ENCODE measurements around the gene HDLBP. TPM values are rescaled to one million over a fixed set of nuclear protein-coding genes. Genes with fewer than 3 reads are reported as not detected.

HDLBP gene
- total and polyA plus RNA-seq, 2 of the 4 experiments (the other 2 are of a cell fraction) = 648 to 1,165 TPM

DNA sequence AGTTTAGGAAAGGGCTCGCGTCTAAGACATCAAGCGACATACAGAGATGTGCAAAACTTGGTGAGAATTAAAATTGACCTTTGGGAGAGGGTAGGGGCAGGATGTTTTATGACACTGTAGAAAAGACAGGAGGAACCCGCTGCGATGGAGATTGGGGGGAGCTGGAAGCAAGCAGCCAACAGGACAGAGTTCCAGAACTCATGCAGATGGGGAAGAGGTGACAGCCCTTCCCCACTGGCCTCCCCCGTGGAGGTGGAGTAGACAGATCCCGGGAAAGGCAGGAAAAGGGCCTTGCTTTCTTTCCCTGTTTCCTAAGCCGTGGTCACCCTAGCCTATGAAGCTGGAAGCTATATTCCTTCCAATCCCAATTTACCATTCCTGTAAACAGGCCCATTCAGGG lies 87.9 kb downstream of the HDLBP start:
- no peak overlapping the region for H4K91ac ChIP-seq (ENCODE audit: insufficient read depth, low read depth, low read length)
- H2AK9ac ChIP-seq (replicated peaks; ENCODE audit: low read depth, low read length, poor library complexity) = no peak overlapping the region
- H3K18ac ChIP-seq (ENCODE audit: low read depth, low read length) = no peak overlapping the region
- peaks cover 92% of the 10 kb centered on the region for H4K20me1 ChIP-seq (ENCODE audit: insufficient read depth, low read length)
- H3K14ac ChIP-seq (replicated peaks; ENCODE audit: low read depth, low read length) = no peak overlapping the region
- no peaks in the 10 kb centered on the region for H3K27me3 ChIP-seq (ENCODE audit: control insufficient read depth, insufficient read depth, low read length)
- dilution Hi-C loops (cut with HindIII; ENCODE audit: low sequenced_read_pairs, unreplicated experiment) (no loop called here), in situ Hi-C loops (cut with MboI; ENCODE audit: low sequenced_read_pairs) (no loop called here), intact Hi-C loops (cut with micrococcal nuclease) (no loop called here)
- H2BK20ac ChIP-seq (ENCODE audit: low read depth, low read length) = no peak overlapping the region
- H2AK5ac ChIP-seq (ENCODE audit: low read depth, low read length) = no peak overlapping the region
- POLR2A ChIA-PET (ENCODE audit: unreplicated experiment) = no interaction called here
- peaks cover 3% of the 10 kb centered on the region; the same call in 1 of the 2 replicates for H3K9me1 ChIP-seq (ENCODE audit: insufficient read depth, low read length)
- H3K36me3 ChIP-seq (ENCODE audit: control insufficient read depth, insufficient read depth, low read length) = peaks cover 64% of the 10 kb centered on the region
- no peaks in the 10 kb centered on the region for H3K9me3 ChIP-seq (ENCODE audit: control insufficient read depth, insufficient read depth, low read length)
- no peak overlapping the region; the same call in 1 of the 2 replicates for H3K23ac ChIP-seq (ENCODE audit: low read depth, low read length)
- TF ChIP-seq SMC3 (IDR thresholded peaks at IDR 0.05; ENCODE audit: low read depth, low read length) = no peak
- TF ChIP-seq POLR2A (IDR thresholded peaks at IDR 0.05; ENCODE audit: low read depth, low read length) = no peak
- TF ChIP-seq MXI1 (IDR thresholded peaks at IDR 0.05; ENCODE audit: borderline replicate concordance, low read depth, low read length) = no peak
- TF ChIP-seq CEBPB (IDR thresholded peaks at IDR 0.05; ENCODE audit: low read depth, low read length) = no peak
- TF ChIP-seq FOS (IDR thresholded peaks at IDR 0.05; ENCODE audit: low read depth, low read length) = no peak
- TF ChIP-seq CHD1 (IDR thresholded peaks at IDR 0.05; ENCODE audit: low read depth, low read length) = no peak
- TF ChIP-seq RAD21 (IDR thresholded peaks at IDR 0.05; ENCODE audit: low read length) = no peak
- no peak for TF ChIP-seq NFE2L2 (IDR thresholded peaks at IDR 0.05; ENCODE audit: low read depth, low read length)
- TF ChIP-seq, protein P1, sequence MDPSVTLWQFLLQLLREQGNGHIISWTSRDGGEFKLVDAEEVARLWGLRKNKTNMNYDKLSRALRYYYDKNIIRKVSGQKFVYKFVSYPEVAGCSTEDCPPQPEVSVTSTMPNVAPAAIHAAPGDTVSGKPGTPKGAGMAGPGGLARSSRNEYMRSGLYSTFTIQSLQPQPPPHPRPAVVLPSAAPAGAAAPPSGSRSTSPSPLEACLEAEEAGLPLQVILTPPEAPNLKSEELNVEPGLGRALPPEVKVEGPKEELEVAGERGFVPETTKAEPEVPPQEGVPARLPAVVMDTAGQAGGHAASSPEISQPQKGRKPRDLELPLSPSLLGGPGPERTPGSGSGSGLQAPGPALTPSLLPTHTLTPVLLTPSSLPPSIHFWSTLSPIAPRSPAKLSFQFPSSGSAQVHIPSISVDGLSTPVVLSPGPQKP (IDR thresholded peaks at IDR 0.05; ENCODE audit: borderline replicate concordance, low read depth, low read length) = no peak
- TF ChIP-seq, protein P2, sequence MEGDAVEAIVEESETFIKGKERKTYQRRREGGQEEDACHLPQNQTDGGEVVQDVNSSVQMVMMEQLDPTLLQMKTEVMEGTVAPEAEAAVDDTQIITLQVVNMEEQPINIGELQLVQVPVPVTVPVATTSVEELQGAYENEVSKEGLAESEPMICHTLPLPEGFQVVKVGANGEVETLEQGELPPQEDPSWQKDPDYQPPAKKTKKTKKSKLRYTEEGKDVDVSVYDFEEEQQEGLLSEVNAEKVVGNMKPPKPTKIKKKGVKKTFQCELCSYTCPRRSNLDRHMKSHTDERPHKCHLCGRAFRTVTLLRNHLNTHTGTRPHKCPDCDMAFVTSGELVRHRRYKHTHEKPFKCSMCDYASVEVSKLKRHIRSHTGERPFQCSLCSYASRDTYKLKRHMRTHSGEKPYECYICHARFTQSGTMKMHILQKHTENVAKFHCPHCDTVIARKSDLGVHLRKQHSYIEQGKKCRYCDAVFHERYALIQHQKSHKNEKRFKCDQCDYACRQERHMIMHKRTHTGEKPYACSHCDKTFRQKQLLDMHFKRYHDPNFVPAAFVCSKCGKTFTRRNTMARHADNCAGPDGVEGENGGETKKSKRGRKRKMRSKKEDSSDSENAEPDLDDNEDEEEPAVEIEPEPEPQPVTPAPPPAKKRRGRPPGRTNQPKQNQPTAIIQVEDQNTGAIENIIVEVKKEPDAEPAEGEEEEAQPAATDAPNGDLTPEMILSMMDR (conservative IDR thresholded peaks at IDR 0.05; ENCODE audit: low read depth, low read length) = no peak
- no peak for TF ChIP-seq RCOR1 (IDR thresholded peaks at IDR 0.05; ENCODE audit: insufficient replicate concordance, low read length)
- no peak for TF ChIP-seq MAZ (IDR thresholded peaks at IDR 0.05; ENCODE audit: borderline replicate concordance, low read depth, low read length)
- no peak for TF ChIP-seq RFX5 (IDR thresholded peaks at IDR 0.05; ENCODE audit: low read depth, low read length)
- no peak for TF ChIP-seq USF2 (IDR thresholded peaks at IDR 0.05; ENCODE audit: low read depth, low read length)
- no peak for TF ChIP-seq BHLHE40 (IDR thresholded peaks at IDR 0.05; ENCODE audit: low read depth, low read length)
- no peak for TF ChIP-seq MAFK (IDR thresholded peaks at IDR 0.05; ENCODE audit: low read depth, low read length)
- WGBS, 2 experiments (ENCODE audit: extremely low coverage in 2 of 2, insufficient read length in 1 of 2) = no CpG with 5 or more reads among the region's 8 CpGs
- H2BK15ac ChIP-seq (ENCODE audit: low read depth, low read length) = no peak overlapping the region
- no peak overlapping the region for H3K4me3 ChIP-seq (ENCODE audit: insufficient read depth, low read depth, low read length)
- H3K4ac ChIP-seq (ENCODE audit: low read depth, low read length) = no peak overlapping the region
- BruUV-seq (replicated peaks) = no TSS peak
- peaks cover 21 to 63% of the 10 kb centered on the region in 2 experiments for H3K79me1 ChIP-seq (ENCODE audit: low read depth in 1 of 2, low read length in 2 of 2)
- H3K27ac ChIP-seq (ENCODE audit: insufficient read depth, low read length) = no peak overlapping the region
- H3K9ac ChIP-seq (ENCODE audit: low read depth, low read length) = no peak overlapping the region
- CTCF ChIA-PET = no interaction called here
- DNase-seq = no peak
- no peak overlapping the region for H2BK120ac ChIP-seq (ENCODE audit: low read depth, low read length)
- no peak overlapping the region for H3K56ac ChIP-seq (ENCODE audit: extremely low read depth, insufficient read depth, low read length)
- no peak for ATAC-seq (ENCODE audit: low read depth)
- H2BK5ac ChIP-seq (ENCODE audit: low read depth, low read length, poor library complexity, severe bottlenecking) = no peak overlapping the region
- peaks cover 9% of the 10 kb centered on the region; the same call in 1 of the 2 replicates for H3K4me1 ChIP-seq (ENCODE audit: control insufficient read depth, insufficient read depth, low read length)
- no peak overlapping the region for H3K4me2 ChIP-seq (ENCODE audit: low read depth, low read length)
- H4K5ac ChIP-seq (ENCODE audit: low read depth, low read length) = no peak overlapping the region
- no peak overlapping the region for H2AFZ ChIP-seq (replicated peaks; ENCODE audit: low read length, poor library complexity)
- no peak overlapping the region for H4K8ac ChIP-seq (ENCODE audit: low read depth in 2 of 2, low read length in 2 of 2)
